DND-41 (cell line): ENCODE data around the gene CCL4.

ENCODE experiments used
- CTCF ChIP-seq: IDR thresholded peaks from 2 replicates; pipeline ENCODE4 v1.5.1; 2012; ENCODE audit warnings: borderline replicate concordance, low read length, moderate library complexity, mild to moderate bottlenecking; ENCODE audit not compliant: poor library complexity, severe bottlenecking; ENCODE audit errors: extremely low read depth
- EZH2 ChIP-seq: IDR thresholded peaks from 3 replicates; pipeline ENCODE4 v1.6.1; 2012; ENCODE audit warnings: borderline replicate concordance, low read depth, mild to moderate bottlenecking, moderate library complexity, low read length, inconsistent platforms; ENCODE audit not compliant: severe bottlenecking

- TF ChIP-seq CTCF, result no peak
- TF ChIP-seq EZH2, result no peak
Observed at GRCh38 chr17:36070427-36070826, 33.2 kb upstream of the CCL4 start.
